Measurements from ENCODE around the gene TMEFF2. TPM values are rescaled to one million over a fixed set of nuclear protein-coding genes. Genes with fewer than 3 reads are reported as not detected.
"Not testable (repeated sequence)": the region's sequence is repeated elsewhere in the genome, so short reads cannot be mapped to it uniquely, and the experiment has no call there.

The TMEFF2 gene
- total RNA-seq, 2 donors from 2014 or later, result 3.2 to 55.8 TPM

- no peak for DNase-seq (ENCODE audit: low spot score)
- H3K27ac ChIP-seq, result no peak overlapping the region
- no peak overlapping the region for H3K4me3 ChIP-seq
- intact Hi-C loops (cut with DNase I), result no loop called here
- H3K4me1 ChIP-seq (replicated peaks), result no peaks in the 10 kb centered on the region
- H3K36me3 ChIP-seq, result no peaks in the 10 kb centered on the region
- H3K9me3 ChIP-seq, result no peaks in the 10 kb centered on the region
- no peak for TF ChIP-seq CTCF (IDR thresholded peaks at IDR 0.05)
- no peak for TF ChIP-seq POLR2AphosphoS5 (IDR thresholded peaks at IDR 0.05)
- TF ChIP-seq POLR2A (IDR thresholded peaks at IDR 0.05), result no peak
- H3K27me3 ChIP-seq (replicated peaks; ENCODE audit: insufficient read depth), result no peaks in the 10 kb centered on the region
Observed at GRCh38 chr2:191923652-191923997, 271.1 kb downstream of the TMEFF2 start.

GRCh38 chr2:191922736-191923651, 271.7 kb downstream of the TMEFF2 start:
- intact Hi-C loops (cut with DNase I), result no loop called here
- Histone ChIP-seq H3K27ac (no peak overlapping the region), H3K36me3 (no peaks in the 10 kb centered on the region), H3K27me3 (replicated peaks; ENCODE audit: insufficient read depth) (no peaks in the 10 kb centered on the region), H3K4me3 (no peak overlapping the region), H3K9me3 (no peaks in the 10 kb centered on the region), H3K4me1 (replicated peaks) (no peaks in the 10 kb centered on the region)
- TF ChIP-seq CTCF (IDR thresholded peaks at IDR 0.05) (no peak), POLR2AphosphoS5 (IDR thresholded peaks at IDR 0.05) (no peak), POLR2A (IDR thresholded peaks at IDR 0.05) (no peak)
- 96% methylated on average over 20 of the region's 20 CpGs for WGBS
- no peak for DNase-seq (ENCODE audit: low spot score)

GRCh38 chr2:191921650-191922049, 273.1 kb downstream of the TMEFF2 start:
- H3K27ac ChIP-seq; H3K27me3 ChIP-seq (replicated peaks; ENCODE audit: insufficient read depth); DNase-seq (ENCODE audit: low spot score); H3K4me1 ChIP-seq (replicated peaks); H3K9me3 ChIP-seq; H3K4me3 ChIP-seq; H3K36me3 ChIP-seq; intact Hi-C loops (cut with DNase I): not testable (repeated sequence)
- WGBS, result 96% methylated on average over 32 of the region's 32 CpGs

- Histone ChIP-seq H3K27ac (no peak overlapping the region), H3K4me3 (no peak overlapping the region), H3K36me3 (no peaks in the 10 kb centered on the region), H3K4me1 (replicated peaks) (no peaks in the 10 kb centered on the region), H3K27me3 (replicated peaks; ENCODE audit: insufficient read depth) (no peaks in the 10 kb centered on the region), H3K9me3 (no peaks in the 10 kb centered on the region)
- TF ChIP-seq CTCF (IDR thresholded peaks at IDR 0.05) (no peak), POLR2AphosphoS5 (IDR thresholded peaks at IDR 0.05) (no peak), POLR2A (IDR thresholded peaks at IDR 0.05) (no peak)
- no peak for DNase-seq (ENCODE audit: low spot score)
- intact Hi-C loops (cut with DNase I), result no loop called here
- 97% methylated on average over 2 of the region's 2 CpGs for WGBS
Observed at GRCh38 chr2:191920502-191920901, 274.2 kb downstream of the TMEFF2 start.

- intact Hi-C loops (cut with DNase I), result no loop called here
- no peak for DNase-seq (ENCODE audit: low spot score)
- Histone ChIP-seq H3K4me3 (no peak overlapping the region), H3K4me1 (replicated peaks) (no peaks in the 10 kb centered on the region), H3K27me3 (replicated peaks; ENCODE audit: insufficient read depth) (no peaks in the 10 kb centered on the region), H3K9me3 (no peaks in the 10 kb centered on the region), H3K36me3 (no peaks in the 10 kb centered on the region), H3K27ac (no peak overlapping the region)
- no peak for TF ChIP-seq POLR2A (IDR thresholded peaks at IDR 0.05)
- 55% methylated on average over 9 of the region's 9 CpGs for WGBS
Observed at GRCh38 chr2:191917967-191918651, 276.6 kb downstream of the TMEFF2 start.

Data from prostate gland (tissue), 2 donors.